ENCODE data around the gene SLC12A1.

The SLC12A1 gene

DNA sequence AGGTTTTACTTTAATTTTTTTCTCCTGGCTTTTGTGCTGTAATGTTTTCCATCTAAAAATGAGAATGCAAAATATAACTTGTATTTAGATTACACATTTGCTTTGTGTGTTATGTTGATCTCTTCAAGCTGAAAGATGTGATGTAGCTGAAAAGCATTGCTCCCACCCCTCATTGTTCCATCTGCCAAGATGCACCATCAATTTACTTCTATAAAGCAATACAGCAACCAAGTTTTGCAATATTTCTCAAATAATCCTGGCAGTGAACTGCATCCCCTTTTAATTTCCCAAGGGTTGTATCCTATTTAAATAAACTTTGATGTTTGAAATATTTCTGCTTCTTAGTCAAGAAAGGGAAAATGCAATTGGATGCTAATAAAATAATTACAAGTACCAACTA is 72.6 kb downstream of the SLC12A1 start:
- H3F3A ChIP-seq (ENCODE audit: insufficient read depth, low read length) = no peaks in the 10 kb centered on the region
- no peak overlapping the region for H3K9ac ChIP-seq (ENCODE audit: low read length)
- no peaks in the 10 kb centered on the region for H4K20me1 ChIP-seq (ENCODE audit: insufficient read depth, low read length)
- H3K4me1 ChIP-seq (ENCODE audit: low read length) = no peaks in the 10 kb centered on the region
- no peak overlapping the region for H3K4me3 ChIP-seq (ENCODE audit: low read length)
- H3K4me2 ChIP-seq (ENCODE audit: low read depth, low read length) = no peak overlapping the region
- DNase-seq = no peak
- no peaks in the 10 kb centered on the region for H3K9me3 ChIP-seq (replicated peaks; ENCODE audit: insufficient read depth, low read length)
- no peaks in the 10 kb centered on the region for H3K36me3 ChIP-seq (replicated peaks; ENCODE audit: insufficient read depth, low read length)
- no peaks in the 10 kb centered on the region for H3K79me2 ChIP-seq (ENCODE audit: low read length)
- no peak overlapping the region for H2AFZ ChIP-seq (ENCODE audit: low read length)
- H3K27me3 ChIP-seq (replicated peaks; ENCODE audit: insufficient read depth, low read length) = no peaks in the 10 kb centered on the region
- no peak overlapping the region for H3K27ac ChIP-seq (ENCODE audit: low read length)
- TF ChIP-seq EZH2 (optimal IDR thresholded peaks at IDR 0.05; ENCODE audit: low read depth, low read length) (no peak), EZH2phosphoT487 (IDR thresholded peaks at IDR 0.05; ENCODE audit: low read length) (no peak), CTCF (IDR thresholded peaks at IDR 0.05; ENCODE audit: low read length) (no peak)
- no peaks in the 10 kb centered on the region for H3K9me2 ChIP-seq (replicated peaks; ENCODE audit: insufficient read depth, low read length)

DNA sequence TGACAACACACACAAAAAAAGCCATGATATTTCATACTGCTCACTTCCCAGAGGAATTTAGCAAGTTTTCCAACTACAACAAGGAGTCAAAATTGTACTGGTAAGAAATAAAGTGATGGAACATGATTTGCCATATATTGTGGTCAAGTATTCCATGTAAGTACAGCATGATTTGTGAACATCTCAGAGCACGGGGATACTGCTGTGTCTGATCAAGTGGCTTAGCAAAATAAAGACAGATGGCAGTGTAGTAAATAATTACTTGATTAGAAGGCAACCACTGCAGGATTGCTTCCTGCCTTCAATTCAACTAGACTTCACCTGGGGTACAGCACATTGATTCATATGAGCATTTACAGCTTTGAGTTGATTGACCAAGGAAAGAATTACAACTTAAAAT is 73.5 kb downstream of the SLC12A1 start:
- H3K27ac ChIP-seq (ENCODE audit: low read length) = no peak overlapping the region
- no peak overlapping the region for H3K4me3 ChIP-seq (ENCODE audit: low read length)
- no peaks in the 10 kb centered on the region for H3K79me2 ChIP-seq (ENCODE audit: low read length)
- no peak overlapping the region for H3K4me2 ChIP-seq (ENCODE audit: low read depth, low read length)
- H3K9me2 ChIP-seq (replicated peaks; ENCODE audit: insufficient read depth, low read length) = no peaks in the 10 kb centered on the region
- H3K9me3 ChIP-seq (replicated peaks; ENCODE audit: insufficient read depth, low read length) = no peaks in the 10 kb centered on the region
- no peak overlapping the region for H3K9ac ChIP-seq (ENCODE audit: low read length)
- H2AFZ ChIP-seq (ENCODE audit: low read length) = no peak overlapping the region
- no peaks in the 10 kb centered on the region for H3K27me3 ChIP-seq (replicated peaks; ENCODE audit: insufficient read depth, low read length)
- H3K36me3 ChIP-seq (replicated peaks; ENCODE audit: insufficient read depth, low read length) = no peaks in the 10 kb centered on the region
- H3K4me1 ChIP-seq (ENCODE audit: low read length) = no peaks in the 10 kb centered on the region
- H4K20me1 ChIP-seq (ENCODE audit: insufficient read depth, low read length) = no peaks in the 10 kb centered on the region
- DNase-seq = no peak
- no peaks in the 10 kb centered on the region for H3F3A ChIP-seq (ENCODE audit: insufficient read depth, low read length)
- TF ChIP-seq EZH2phosphoT487 (IDR thresholded peaks at IDR 0.05; ENCODE audit: low read length) (no peak), CTCF (IDR thresholded peaks at IDR 0.05; ENCODE audit: low read length) (no peak), EZH2 (optimal IDR thresholded peaks at IDR 0.05; ENCODE audit: low read depth, low read length) (no peak)

DNA sequence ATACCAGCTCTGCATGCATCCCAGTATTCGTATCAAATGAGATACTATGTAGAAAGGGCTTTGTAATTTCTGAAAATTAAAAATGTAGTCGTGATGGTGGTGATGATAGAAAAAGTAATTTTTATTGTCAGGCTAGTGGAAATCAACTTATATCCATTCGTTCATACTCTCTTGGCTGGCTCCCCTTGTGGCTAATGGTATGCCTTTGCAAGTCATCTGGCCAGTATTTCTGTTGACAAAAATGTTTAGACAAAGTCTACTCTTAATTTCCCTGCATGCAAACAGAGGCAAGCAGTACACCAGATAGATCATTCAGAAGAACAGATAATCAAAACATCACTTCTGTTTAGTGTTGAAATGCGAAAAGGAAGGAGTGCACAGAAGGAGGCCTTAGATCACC is 75.6 kb downstream of the SLC12A1 start:
- no peak for TF ChIP-seq EZH2phosphoT487 (IDR thresholded peaks at IDR 0.05; ENCODE audit: low read length)
- no peak for TF ChIP-seq CTCF (IDR thresholded peaks at IDR 0.05; ENCODE audit: low read length)
- no peak for TF ChIP-seq EZH2 (optimal IDR thresholded peaks at IDR 0.05; ENCODE audit: low read depth, low read length)
- Histone ChIP-seq H3K9me3 (replicated peaks; ENCODE audit: insufficient read depth, low read length) (no peaks in the 10 kb centered on the region), H4K20me1 (ENCODE audit: insufficient read depth, low read length) (no peaks in the 10 kb centered on the region), H3K27me3 (replicated peaks; ENCODE audit: insufficient read depth, low read length) (no peaks in the 10 kb centered on the region), H3K79me2 (ENCODE audit: low read length) (no peaks in the 10 kb centered on the region), H3K4me2 (ENCODE audit: low read depth, low read length) (no peak overlapping the region), H3K27ac (ENCODE audit: low read length) (no peak overlapping the region), H3K9me2 (replicated peaks; ENCODE audit: insufficient read depth, low read length) (no peaks in the 10 kb centered on the region), H3F3A (ENCODE audit: insufficient read depth, low read length) (no peaks in the 10 kb centered on the region), H3K4me1 (ENCODE audit: low read length) (no peaks in the 10 kb centered on the region), H3K36me3 (replicated peaks; ENCODE audit: insufficient read depth, low read length) (no peaks in the 10 kb centered on the region), H2AFZ (ENCODE audit: low read length) (no peak overlapping the region), H3K4me3 (ENCODE audit: low read length) (no peak overlapping the region), H3K9ac (ENCODE audit: low read length) (no peak overlapping the region)
- DNase-seq = no peak

All from MM.1S (cell line).